Immature natural killer cell (primary cell): ENCODE data around the gene ABHD4. TPM values are rescaled to one million over a fixed set of nuclear protein-coding genes. Genes with fewer than 3 reads are reported as not detected.
"Not testable (repeated sequence)": the region's sequence is repeated elsewhere in the genome, so short reads cannot be mapped to it uniquely, and the experiment has no call there.

Experiments
- DNase-seq, 3 donors: peaks; one replicate each; pipeline ENCODE4 v3.0.0; 2022; ENCODE audit warnings: mixed read lengths in 1 of 3
- H3K27ac Mint-ChIP-seq, 6 donors: one replicate each; pipeline ENCODE4 v1.8.0; 2020; ENCODE audit warnings: mixed read lengths in 6 of 6, mild to moderate bottlenecking in 5 of 6, inconsistent platforms in 4 of 6, moderate library complexity in 3 of 6
- H3K27me3 Mint-ChIP-seq, 3 donors: one replicate each; pipeline ENCODE4 v1.8.0; 2020 to 2021; ENCODE audit warnings: low read depth in 3 of 3, mild to moderate bottlenecking in 3 of 3, mixed read lengths in 3 of 3, moderate library complexity in 3 of 3, inconsistent platforms in 1 of 3
- H3K36me3 Mint-ChIP-seq, 3 donors: one replicate each; pipeline ENCODE4 v1.8.0; 2020; ENCODE audit warnings: mixed read lengths in 3 of 3, inconsistent platforms in 2 of 3, mild to moderate bottlenecking in 2 of 3
- H3K4me1 Mint-ChIP-seq, 2 donors: one replicate each; pipeline ENCODE4 v1.8.0; 2020; ENCODE audit warnings: inconsistent platforms in 2 of 2, mild to moderate bottlenecking in 2 of 2, mixed read lengths in 2 of 2, moderate library complexity in 1 of 2
- H3K4me3 Mint-ChIP-seq, 5 donors: one replicate each; pipeline ENCODE4 v1.8.0; 2020; ENCODE audit warnings: mild to moderate bottlenecking in 5 of 5, mixed read lengths in 5 of 5, inconsistent platforms in 3 of 5, moderate library complexity in 3 of 5
- H3K9me3 Mint-ChIP-seq, 6 donors: one replicate each; pipeline ENCODE4 v1.8.0; 2020; ENCODE audit warnings: mild to moderate bottlenecking in 6 of 6, mixed read lengths in 6 of 6, inconsistent platforms in 4 of 6, moderate library complexity in 3 of 6
- polyA plus RNA-seq, 3 donors: library from polyadenylated mRNA; unstranded; fragments of 300-500 nt; fragmentation: Illumina TruSeq; gene quantifications; one replicate each; pipeline ENCODE4 v1.2.3, GENCODE V29; 2021

The ABHD4 gene
- polyA plus RNA-seq, 3 donors from 2014 or later = 16.2 to 37.5 (median 30.8) TPM

DNA sequence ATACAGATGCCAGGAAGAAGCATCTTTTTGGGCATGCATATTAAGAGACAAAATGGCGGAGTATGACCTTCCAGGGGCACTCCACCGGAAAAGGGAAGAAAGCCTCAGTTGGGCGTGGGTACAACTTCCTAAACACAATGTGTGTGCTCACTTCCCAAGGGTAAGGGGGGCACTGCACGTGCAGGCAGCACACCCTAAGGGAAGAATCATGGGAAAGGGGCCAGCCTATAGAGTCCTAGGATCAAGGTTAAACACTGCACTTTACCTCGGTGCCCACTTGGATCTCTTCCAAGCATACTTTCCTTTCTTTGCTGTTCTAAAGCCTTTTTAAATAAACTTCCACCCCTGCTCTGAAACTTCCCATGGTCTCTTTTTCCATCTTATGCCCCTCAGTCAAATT is 31.3 kb downstream of the ABHD4 start:
- no peak overlapping the region for H3K4me3 Mint-ChIP-seq
- no peaks in the 10 kb centered on the region for H3K36me3 Mint-ChIP-seq
- H3K4me1 Mint-ChIP-seq = no peaks in the 10 kb centered on the region
- H3K9me3 Mint-ChIP-seq = peaks cover 0 to 7% (median 0%) of the 10 kb centered on the region in 6 donors
- H3K27ac Mint-ChIP-seq = no peak overlapping the region
- no peak for DNase-seq
- peaks cover 2 to 7% (median 4%) of the 10 kb centered on the region in 3 donors for H3K27me3 Mint-ChIP-seq

DNA sequence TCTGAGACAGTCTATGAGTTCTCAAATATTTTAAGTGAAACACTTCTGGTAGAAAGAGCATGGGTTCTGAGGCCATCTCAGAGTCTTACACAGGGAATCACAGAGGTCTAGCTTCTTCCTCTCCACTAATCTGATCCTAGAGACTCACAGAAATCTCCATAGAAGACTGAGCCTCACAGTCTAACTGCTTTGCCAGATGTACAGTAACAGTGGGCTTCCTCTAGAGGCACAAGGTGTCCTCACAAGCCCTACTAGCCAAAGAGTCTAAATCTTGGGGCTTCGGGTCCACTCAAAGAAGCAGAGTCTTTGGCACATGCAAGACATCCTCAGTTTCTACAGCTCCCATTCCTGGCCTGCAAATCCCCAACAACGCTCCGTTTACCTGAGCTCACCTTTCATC is 32.0 kb downstream of the ABHD4 start:
- H3K36me3 Mint-ChIP-seq = no peaks in the 10 kb centered on the region
- no peak overlapping the region for H3K4me3 Mint-ChIP-seq
- no peak for DNase-seq
- H3K4me1 Mint-ChIP-seq = no peaks in the 10 kb centered on the region
- peaks cover 2 to 7% (median 2%) of the 10 kb centered on the region in 3 donors for H3K27me3 Mint-ChIP-seq
- H3K9me3 Mint-ChIP-seq = peaks cover 0 to 7% (median 0%) of the 10 kb centered on the region in 6 donors
- H3K27ac Mint-ChIP-seq = no peak overlapping the region

- no peak for DNase-seq
- Mint-ChIP-seq H3K4me3 (no peak overlapping the region), H3K4me1 (no peaks in the 10 kb centered on the region), H3K9me3 (peaks cover 0 to 7% (median 0%) of the 10 kb centered on the region in 6 donors), H3K27ac (no peak overlapping the region), H3K36me3 (no peaks in the 10 kb centered on the region), H3K27me3 (peaks cover 2 to 7% (median 2%) of the 10 kb centered on the region in 3 donors)
Measured at GRCh38 chr14:22630486-22630885, 32.4 kb downstream of the ABHD4 start.

DNA sequence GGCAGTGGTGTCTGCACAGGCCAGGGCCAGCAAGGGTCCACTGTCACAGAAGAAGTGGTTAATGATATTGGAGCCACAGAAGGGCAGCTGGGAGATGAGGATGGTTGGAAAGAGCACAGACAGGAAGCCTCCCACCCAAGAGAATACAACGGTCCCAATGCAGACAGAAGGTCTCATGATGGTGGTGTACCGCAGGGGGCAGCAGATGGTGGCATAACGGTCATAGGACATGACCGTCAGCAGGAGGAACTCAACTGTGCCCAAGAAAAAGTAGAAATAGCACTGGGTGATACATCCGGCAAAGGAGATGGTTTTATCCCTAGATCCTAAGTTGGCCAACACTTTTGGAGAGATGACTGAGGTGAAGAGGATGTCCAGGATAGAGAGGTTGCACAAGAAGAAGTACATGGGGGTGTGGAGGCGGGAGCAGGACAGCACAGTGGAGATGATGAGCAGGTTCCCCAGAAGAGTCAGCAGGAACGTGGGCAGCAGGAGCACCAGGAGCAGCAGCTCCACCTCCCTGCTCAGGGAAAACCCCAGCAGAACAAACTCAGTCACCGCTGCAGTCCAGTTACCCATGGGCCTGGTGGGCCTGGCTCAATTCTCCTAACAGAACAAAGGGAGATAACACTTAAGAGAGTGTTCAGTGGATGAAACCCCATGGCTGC is 36.3 kb downstream of the ABHD4 start:
- Mint-ChIP-seq H3K9me3 (peaks cover 0 to 7% (median 0%) of the 10 kb centered on the region in 6 donors), H3K27ac (no peak overlapping the region), H3K27me3 (peaks cover 0 to 7% (median 2%) of the 10 kb centered on the region in 3 donors)

DNA sequence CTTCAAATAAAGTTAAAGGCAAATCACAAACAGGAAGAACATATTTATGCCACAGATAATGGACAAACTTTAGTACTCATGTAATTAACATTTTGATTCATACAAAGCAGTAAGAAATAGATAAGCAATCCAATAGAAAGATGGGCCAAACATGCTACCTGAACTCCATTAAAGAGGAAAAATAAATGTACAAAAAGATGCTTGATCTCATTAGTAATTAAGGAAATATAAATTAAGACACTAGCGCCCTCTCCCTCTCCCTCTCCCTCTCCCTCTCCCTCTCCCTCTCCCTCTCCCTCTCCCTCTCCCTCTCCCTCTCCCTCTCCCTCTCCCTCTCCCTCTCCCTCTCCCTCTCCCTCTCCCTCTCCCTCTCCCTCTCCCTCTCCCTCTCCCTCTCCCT is 37.9 kb downstream of the ABHD4 start:
- H3K36me3 Mint-ChIP-seq, H3K4me3 Mint-ChIP-seq, H3K27ac Mint-ChIP-seq, H3K27me3 Mint-ChIP-seq, DNase-seq, H3K9me3 Mint-ChIP-seq, H3K4me1 Mint-ChIP-seq: not testable (repeated sequence)

More for the DNA sequence above, 36.3 kb downstream of the ABHD4 start:
- DNase-seq = no peak
- H3K36me3 Mint-ChIP-seq = no peaks in the 10 kb centered on the region
- H3K4me1 Mint-ChIP-seq = no peaks in the 10 kb centered on the region
- no peak overlapping the region for H3K4me3 Mint-ChIP-seq

DNA sequence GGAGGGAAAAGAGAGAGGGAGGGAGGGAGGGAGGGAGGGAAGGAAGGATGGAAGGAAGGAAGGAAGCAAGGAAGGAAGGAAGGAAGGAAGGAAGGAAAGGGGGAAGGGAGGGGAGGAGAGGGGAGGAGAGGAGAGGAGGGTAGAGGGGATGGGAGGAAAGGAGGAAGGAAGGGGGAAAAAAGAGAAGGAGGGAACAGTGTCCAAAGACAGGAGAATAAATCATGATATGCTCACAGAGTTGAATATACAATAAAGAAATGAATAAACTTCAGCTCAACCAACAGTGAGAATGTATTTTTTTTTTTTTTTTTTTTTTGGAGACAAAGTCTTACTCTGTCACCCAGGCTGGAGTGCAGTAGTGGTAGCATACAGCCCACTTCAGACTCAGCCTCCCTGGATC is 42.1 kb downstream of the ABHD4 start:
- no peak overlapping the region for H3K4me3 Mint-ChIP-seq
- no peaks in the 10 kb centered on the region for H3K36me3 Mint-ChIP-seq
- DNase-seq = no peak
- H3K27me3 Mint-ChIP-seq = peaks cover 0 to 2% (median 0%) of the 10 kb centered on the region in 3 donors
- H3K4me1 Mint-ChIP-seq = no peaks in the 10 kb centered on the region
- H3K27ac Mint-ChIP-seq = no peak overlapping the region
- no peaks in the 10 kb centered on the region for H3K9me3 Mint-ChIP-seq

- no peak overlapping the region for H3K4me3 Mint-ChIP-seq
- H3K36me3 Mint-ChIP-seq = no peaks in the 10 kb centered on the region
- H3K4me1 Mint-ChIP-seq = no peaks in the 10 kb centered on the region
- no peak for DNase-seq
- peaks cover 0 to 4% (median 0%) of the 10 kb centered on the region in 3 donors for H3K27me3 Mint-ChIP-seq
- no peaks in the 10 kb centered on the region for H3K9me3 Mint-ChIP-seq
- no peak overlapping the region for H3K27ac Mint-ChIP-seq
Measured at GRCh38 chr14:22641846-22642245, 43.7 kb downstream of the ABHD4 start.

DNA sequence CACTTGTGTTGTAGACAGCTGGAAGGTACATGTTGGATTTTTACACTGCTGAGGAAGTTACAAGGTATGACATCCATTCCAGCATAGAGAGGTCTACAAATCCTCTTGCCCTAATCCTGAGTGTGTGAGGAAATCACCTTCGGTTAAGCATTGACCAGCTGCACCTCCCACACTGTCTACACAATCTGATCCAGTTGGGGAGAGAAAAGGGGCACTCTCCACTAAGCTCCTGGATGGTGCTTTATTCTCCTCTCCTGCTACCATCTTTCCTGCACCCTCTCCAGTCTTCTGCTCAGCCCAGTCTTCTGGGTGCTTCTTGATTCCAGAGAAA is 46.2 kb downstream of the ABHD4 start, which contains the start of gene OR6J1:
Gene OR6J1 (minus strand): TSS at position 48 of the 331 bp plus-strand sequence. CDS start 9,541 bp downstream, outside the sequence.
- no peaks in the 10 kb centered on the region for H3K36me3 Mint-ChIP-seq

GRCh38 chr14:22646570-22647254 is 48.6 kb downstream of the ABHD4 start:
- Mint-ChIP-seq H3K27me3 (peaks cover 0 to 8% (median 0%) of the 10 kb centered on the region in 3 donors), H3K4me3 (no peak overlapping the region), H3K27ac (no peak overlapping the region), H3K36me3 (no peaks in the 10 kb centered on the region), H3K9me3 (no peaks in the 10 kb centered on the region), H3K4me1 (no peaks in the 10 kb centered on the region)
- DNase-seq = no peak

More for the DNA sequence above, 46.2 kb downstream of the ABHD4 start, which contains the start of gene OR6J1:
- Mint-ChIP-seq H3K27ac (peak within 1 kb of the TSS in 1 of 6 donors; percentile 67), H3K4me3 (no peak within 1 kb of the TSS), H3K27me3 (peaks cover 0 to 8% (median 0%) of the 10 kb centered on the region in 3 donors), H3K9me3 (no peaks in the 10 kb centered on the region), H3K4me1 (no peaks in the 10 kb centered on the region)
- DNase-seq = no peak

DNA sequence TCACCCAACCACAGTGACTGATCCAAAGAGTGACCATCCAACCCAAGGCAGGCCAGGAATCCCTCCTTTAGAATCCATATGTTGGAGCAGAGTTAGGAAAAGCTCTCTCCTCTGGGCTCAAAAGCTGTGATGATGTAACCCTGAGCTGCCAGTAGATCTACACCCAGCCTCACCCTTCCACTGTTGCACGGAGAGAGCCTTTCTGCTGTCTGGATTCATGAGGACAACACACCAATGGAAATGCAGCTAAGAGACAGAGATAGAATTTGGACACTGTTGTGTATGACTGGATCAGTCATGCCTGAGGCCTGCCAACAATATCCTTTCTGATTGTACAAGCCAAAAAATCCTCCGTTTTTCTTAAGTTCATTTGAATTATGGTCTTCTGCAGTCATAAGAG is 50.4 kb downstream of the ABHD4 start:
- Mint-ChIP-seq H3K4me1 (no peaks in the 10 kb centered on the region), H3K9me3 (no peaks in the 10 kb centered on the region), H3K4me3 (no peak overlapping the region), H3K27me3 (peaks cover 0 to 13% (median 2%) of the 10 kb centered on the region in 3 donors), H3K27ac (no peak overlapping the region), H3K36me3 (no peaks in the 10 kb centered on the region)
- no peak for DNase-seq

DNA sequence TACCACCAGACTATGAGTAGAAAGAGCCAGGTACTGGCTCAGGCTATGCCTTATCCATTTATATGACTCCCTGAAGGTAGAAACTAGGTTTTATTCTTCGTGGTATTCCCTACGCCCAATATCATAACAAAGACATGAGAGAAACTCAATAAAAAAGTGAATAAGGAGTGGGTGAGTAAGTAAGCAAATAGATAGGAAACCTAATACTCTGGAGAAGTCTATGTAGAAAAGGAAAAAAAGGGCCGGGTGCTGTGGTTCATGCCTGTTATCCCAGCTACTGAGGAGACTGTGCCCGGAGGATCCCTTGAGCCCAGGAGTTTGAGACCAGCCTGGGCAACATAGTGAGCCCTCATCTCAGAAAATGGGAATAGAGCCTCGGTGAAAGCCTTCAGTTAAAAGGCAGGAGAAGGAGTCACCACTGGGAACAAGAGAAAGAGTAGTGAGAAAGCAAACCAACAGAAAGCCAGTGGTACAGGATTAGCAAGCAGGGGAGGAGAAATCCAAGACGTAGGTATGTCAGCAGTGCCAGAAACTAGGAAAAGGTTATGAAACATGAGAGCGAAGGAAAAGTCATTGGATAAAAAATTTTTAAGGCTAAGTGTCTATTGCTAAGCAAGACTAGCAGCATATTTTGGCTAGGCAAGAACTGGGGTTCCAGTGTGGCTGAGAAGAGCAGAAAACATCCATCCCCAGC is 52.1 kb downstream of the ABHD4 start:
- Mint-ChIP-seq H3K9me3 (no peaks in the 10 kb centered on the region), H3K4me3 (no peak overlapping the region), H3K4me1 (no peaks in the 10 kb centered on the region), H3K36me3 (no peaks in the 10 kb centered on the region), H3K27ac (no peak overlapping the region), H3K27me3 (peaks cover 0 to 11% (median 5%) of the 10 kb centered on the region in 3 donors)
- DNase-seq = no peak

- no peaks in the 10 kb centered on the region for H3K4me1 Mint-ChIP-seq
- no peak overlapping the region for H3K27ac Mint-ChIP-seq
- H3K36me3 Mint-ChIP-seq = no peaks in the 10 kb centered on the region
- H3K4me3 Mint-ChIP-seq = no peak overlapping the region
- H3K9me3 Mint-ChIP-seq = no peaks in the 10 kb centered on the region
- DNase-seq = no peak
- H3K27me3 Mint-ChIP-seq = peaks cover 0 to 13% (median 5%) of the 10 kb centered on the region in 3 donors
Measured at GRCh38 chr14:22650960-22651521, 52.9 kb downstream of the ABHD4 start.

DNA sequence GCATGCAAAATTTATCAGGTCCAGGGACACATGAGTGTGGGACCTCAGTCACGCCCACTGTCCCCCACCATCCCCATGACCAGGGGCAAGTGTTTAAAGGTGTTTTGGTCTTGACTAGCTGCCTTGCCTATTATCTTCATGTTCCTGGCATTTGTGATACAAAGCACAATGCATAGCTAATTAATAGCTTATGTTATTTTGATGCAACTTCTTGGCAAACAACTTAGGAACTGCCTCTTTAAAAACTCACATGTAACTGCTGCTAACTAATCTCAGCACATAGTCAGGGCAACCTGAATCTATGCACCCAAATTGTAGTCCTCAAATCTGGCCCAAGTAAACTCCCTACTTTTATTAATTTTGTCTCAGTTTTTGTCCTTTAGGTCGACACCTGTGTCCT is 53.5 kb downstream of the ABHD4 start:
- Mint-ChIP-seq H3K27me3 (peaks cover 0 to 13% (median 5%) of the 10 kb centered on the region in 3 donors), H3K4me1 (no peaks in the 10 kb centered on the region), H3K36me3 (no peaks in the 10 kb centered on the region), H3K4me3 (no peak overlapping the region), H3K9me3 (no peaks in the 10 kb centered on the region), H3K27ac (no peak overlapping the region)
- no peak for DNase-seq
